Gastroesophageal sphincter (tissue), 4 donors: ENCODE data around the gene C4orf36. TPM values are rescaled to one million over a fixed set of nuclear protein-coding genes. Genes with fewer than 3 reads are reported as not detected.

ENCODE experiments used
- ATAC-seq: fragments of 150-250 bp; one replicate; pipeline ENCODE4 v1.9.1; 2016; ENCODE audit warnings: mild to moderate bottlenecking, moderate library complexity
- H3K27ac ChIP-seq, 4 donors: fragments of 200-600 bp; sonication (generic) in 3 of 4; 1 replicate in 3 of 4; 2 replicates in 1 of 4; pipeline ENCODE4 v1.5.1; 2016 to 2019
- H3K27me3 ChIP-seq: fragments of 200-600 bp; sonication (generic); one replicate; pipeline ENCODE4 v1.5.1; 2019
- H3K36me3 ChIP-seq, 2 donors: fragments of 200-600 bp; sonication (generic); one replicate each; pipeline ENCODE4 v1.5.1; 2019; ENCODE audit warnings: control low read depth in 1 of 2
- H3K4me1 ChIP-seq, 3 donors: fragments of 200-600 bp; sonication (generic); 1 replicate in 2 of 3; 2 replicates in 1 of 3; pipeline ENCODE4 v1.5.1; 2016 to 2019; ENCODE audit warnings: control low read depth in 2 of 3
- H3K4me3 ChIP-seq, 2 donors: fragments of 200-600 bp; sonication (generic); one replicate each; pipeline ENCODE4 v1.5.1; 2019; ENCODE audit warnings: mild to moderate bottlenecking in 1 of 2, moderate library complexity in 1 of 2
- H3K9me3 ChIP-seq, 3 donors: fragments of 200-600 bp; sonication (generic); one replicate each; pipeline ENCODE4 v1.5.1; 2017 to 2019; ENCODE audit warnings: control low read depth in 2 of 3
- CTCF ChIP-seq, 4 experiments: fragments of 200-600 bp in 2 of 4; fragments of 450-650 bp in 2 of 4; sonication (generic) in 1 of 4; IDR thresholded peaks; one replicate each; pipeline ENCODE4 v1.5.1; 2017 to 2019; ENCODE audit warnings: antibody characterized with exemption in 4 of 4, mild to moderate bottlenecking in 2 of 4, moderate library complexity in 2 of 4
- EP300 ChIP-seq: sonication (generic); formaldehyde crosslinking; IDR thresholded peaks from one replicate; pipeline ENCODE4 v1.6.1; 2017; ENCODE audit warnings: antibody characterized with exemption, mild to moderate bottlenecking
- POLR2A ChIP-seq, 2 donors: fragments of 450-650 bp; IDR thresholded peaks; one replicate each; pipeline ENCODE4 v1.6.1; 2017; ENCODE audit warnings: antibody characterized with exemption in 2 of 2, mild to moderate bottlenecking in 2 of 2, moderate library complexity in 1 of 2
- POLR2AphosphoS5 ChIP-seq: sonication (generic); formaldehyde crosslinking; IDR thresholded peaks from one replicate; pipeline ENCODE4 v1.6.1; 2017; ENCODE audit warnings: antibody characterized with exemption
- WGBS, 2 donors: methylation state at CpG; one replicate each; pipeline ENCODE4 v1.1.5; 2018; ENCODE audit warnings: low coverage in 1 of 2; 5-methylcytosine and 5-hydroxymethylcytosine counted together
- total RNA-seq, 4 donors: library from RNA; depleted of rRNA; stranded (reverse); fragments of >200 nt; gene quantifications; one replicate each; pipeline ENCODE4 v1.1.0, GENCODE V29; 2016

C4orf36 gene
- total RNA-seq, 4 donors from 2014 or later: not detected

- Histone ChIP-seq H3K36me3 (peaks cover 0 to 20% of the 10 kb centered on the region in 2 donors), H3K4me1 (peaks cover 0 to 7% (median 0%) of the 10 kb centered on the region in 3 donors), H3K4me3 (no peak overlapping the region), H3K27me3 (no peaks in the 10 kb centered on the region), H3K27ac (no peak overlapping the region), H3K9me3 (no peaks in the 10 kb centered on the region)
- 87 to 100% methylated on average over 1 to 4 of the region's 4 CpGs for WGBS, 2 donors
- TF ChIP-seq POLR2A (IDR thresholded peaks at IDR 0.05) (no peak), POLR2AphosphoS5 (no peak), CTCF (IDR thresholded peaks at IDR 0.05) (no peak), EP300 (no peak)
- ATAC-seq: no peak
Observed at GRCh38 chr4:86919561-86920223, 27.5 kb upstream of the C4orf36 start.

GRCh38 chr4:86918539-86919072 lies 26.4 kb upstream of the C4orf36 start:
- H3K27me3 ChIP-seq: no peaks in the 10 kb centered on the region
- no peak for TF ChIP-seq POLR2A (IDR thresholded peaks at IDR 0.05)
- TF ChIP-seq CTCF (IDR thresholded peaks at IDR 0.05): no peak
- TF ChIP-seq EP300: no peak
- no peak for TF ChIP-seq POLR2AphosphoS5
- H3K27ac ChIP-seq: no peak overlapping the region
- H3K36me3 ChIP-seq: peaks cover 0 to 12% of the 10 kb centered on the region in 2 donors
- H3K4me1 ChIP-seq: peaks cover 0 to 7% (median 0%) of the 10 kb centered on the region in 3 donors
- no peak for ATAC-seq
- no peaks in the 10 kb centered on the region for H3K9me3 ChIP-seq
- no peak overlapping the region for H3K4me3 ChIP-seq
- WGBS, 2 donors: 36 to 67% methylated on average over 1 to 3 of the region's 3 CpGs

GRCh38 chr4:86917212-86918039 lies 25.2 kb upstream of the C4orf36 start:
- Histone ChIP-seq H3K4me3 (no peak overlapping the region), H3K27me3 (no peaks in the 10 kb centered on the region), H3K4me1 (peaks cover 0 to 5% (median 0%) of the 10 kb centered on the region in 3 donors), H3K36me3 (peaks cover 0 to 12% of the 10 kb centered on the region in 2 donors), H3K27ac (no peak overlapping the region), H3K9me3 (no peaks in the 10 kb centered on the region)
- TF ChIP-seq POLR2A (IDR thresholded peaks at IDR 0.05) (no peak), CTCF (IDR thresholded peaks at IDR 0.05) (no peak), POLR2AphosphoS5 (no peak), EP300 (no peak)
- ATAC-seq: no peak
- WGBS, 2 donors: 83 to 92% methylated on average over 2 to 4 of the region's 4 CpGs

GRCh38 chr4:86916392-86916791 lies 24.2 kb upstream of the C4orf36 start:
- ATAC-seq: no peak
- TF ChIP-seq POLR2AphosphoS5: no peak
- TF ChIP-seq EP300: no peak
- TF ChIP-seq CTCF (IDR thresholded peaks at IDR 0.05): no peak
- no peak for TF ChIP-seq POLR2A (IDR thresholded peaks at IDR 0.05)
- WGBS, 2 donors: 0% methylated on average over 1 of the region's 1 CpG
- H3K36me3 ChIP-seq: peaks cover 0 to 12% of the 10 kb centered on the region in 2 donors
- H3K27me3 ChIP-seq: no peaks in the 10 kb centered on the region
- H3K27ac ChIP-seq: no peak overlapping the region
- H3K9me3 ChIP-seq: no peaks in the 10 kb centered on the region
- peaks cover 0 to 4% (median 0%) of the 10 kb centered on the region in 3 donors for H3K4me1 ChIP-seq
- H3K4me3 ChIP-seq: no peak overlapping the region
